Spleen (tissue), 11 donors: Measurements from ENCODE around the gene FNDC7. TPM values are rescaled to one million over a fixed set of nuclear protein-coding genes. Genes with fewer than 3 reads are reported as not detected.

ENCODE experiments used
- DNase-seq: peaks from one replicate; pipeline ENCODE4 v3.0.0-alpha.2; 2020
- H3K27ac ChIP-seq, 8 donors: fragments of 200-600 bp; sonication (generic) in 7 of 8; 1 replicate in 4 of 8; 2 replicates in 4 of 8; pipeline versions ENCODE4 v1.5.0 to v1.8.0; 2016 to 2021; ENCODE audit warnings: inconsistent platforms in 4 of 8, mild to moderate bottlenecking in 4 of 8, moderate library complexity in 1 of 8
- H3K27me3 ChIP-seq, 7 donors: fragments of 200-600 bp; sonication (generic) in 6 of 7; replicated peaks in 1 of 7; 1 replicate in 4 of 7; 2 replicates in 3 of 7; pipeline versions ENCODE4 v1.5.0 to v1.8.0; 2016 to 2021; ENCODE audit warnings: inconsistent platforms in 3 of 7, mild to moderate bottlenecking in 1 of 7
- H3K36me3 ChIP-seq, 6 donors: fragments of 200-600 bp; sonication (generic) in 5 of 6; 1 replicate in 4 of 6; 2 replicates in 2 of 6; pipeline versions ENCODE4 v1.5.0 to v1.8.0; 2016 to 2021; ENCODE audit warnings: inconsistent platforms in 2 of 6
- H3K4me1 ChIP-seq, 6 donors: fragments of 200-600 bp; sonication (generic) in 5 of 6; 1 replicate in 3 of 6; 2 replicates in 3 of 6; pipeline versions ENCODE4 v1.5.0 to v1.8.0; 2016 to 2021; ENCODE audit warnings: inconsistent platforms in 3 of 6
- H3K4me3 ChIP-seq, 8 donors: fragments of 200-600 bp; sonication (generic) in 7 of 8; 1 replicate in 4 of 8; 2 replicates in 4 of 8; pipeline versions ENCODE4 v1.5.0 to v1.8.0; 2016 to 2021; ENCODE audit warnings: inconsistent platforms in 4 of 8, mild to moderate bottlenecking in 4 of 8, moderate library complexity in 2 of 8
- H3K9me3 ChIP-seq, 8 donors: fragments of 200-600 bp; sonication (generic) in 7 of 8; 1 replicate in 4 of 8; 2 replicates in 4 of 8; pipeline versions ENCODE4 v1.5.0 to v1.8.0; 2016 to 2021; ENCODE audit warnings: inconsistent platforms in 4 of 8
- POLR2A ChIP-seq, 3 donors: fragments of 450-650 bp; IDR thresholded peaks; one replicate each; pipeline ENCODE4 v1.5.1; 2017; ENCODE audit warnings: antibody characterized with exemption in 3 of 3, mild to moderate bottlenecking in 1 of 3
- POLR2AphosphoS5 ChIP-seq, 3 donors: sonication (generic); formaldehyde crosslinking; IDR thresholded peaks; one replicate each; pipeline ENCODE4 v1.5.1; 2017; ENCODE audit warnings: antibody characterized with exemption in 3 of 3
- WGBS, 5 donors: extraction: QIAGEN DNeasy Blood & Tissue Kit in 3 of 5; methylation state at CpG; one replicate each; pipeline versions ENCODE4 v1.1.5 to v1.1.7; 2013 to 2018; 5-methylcytosine and 5-hydroxymethylcytosine counted together
- intact Hi-C: fragments of 100-400 bp; cut with DNase I; formaldehyde crosslinking; loops from one replicate; pipeline ENCODE4 v1.15.0; 2023; ENCODE audit warnings: low total_unique reads
- polyA plus RNA-seq, 3 donors: library from polyadenylated mRNA; stranded (reverse); fragments of 200-250 nt; gene quantifications; one replicate each; pipeline ENCODE4 v1.2.1, GENCODE V29; 2013
- total RNA-seq, 7 donors: library from RNA; depleted of rRNA in 3 of 7; stranded (reverse); fragments of >200 nt in 3 of 7; fragmentation: NEBNext Ultra II Directional in 4 of 7; extraction: Animal tissue kit (Norgen Biotek cat#: 25700) in 4 of 7; gene quantifications; one replicate each; pipeline versions ENCODE4 v1.1.0 to v1.2.1, GENCODE V29; 2016 to 2021
- TF ChIP-seq, protein P1 (sequence below), 11 experiments: fragments of 200-600 bp in 7 of 11; fragments of 450-650 bp in 4 of 11; sonication (generic) in 4 of 11; IDR thresholded peaks in 8 of 11; conservative IDR thresholded peaks in 3 of 11; 1 replicate in 7 of 11; 2 replicates in 4 of 11; pipeline versions ENCODE4 v1.4.0 to v1.8.0; 2016 to 2021; ENCODE audit warnings: antibody characterized with exemption in 11 of 11, inconsistent platforms in 4 of 11, mild to moderate bottlenecking in 1 of 11
- donor health status: healthy with polysubstance abuse.
- donor health status: DM: no; HTN: no; CAD: no; lungs with moderate emphysema.
- donor health status: DM: no; HTN: no; CAD: no.
- donor health status: Bipolar disorder and iron deficiency.
- donor health status: healthy.
- donor health status: DM: no; HTN: no; CAD: no.
- donor health status: DM: yes; HTN: yes; CAD: no.

The FNDC7 gene
- total and polyA plus RNA-seq, 10 donors, result 0.04 to 0.98 (median 0.37) TPM; not detected in 6

DNA sequence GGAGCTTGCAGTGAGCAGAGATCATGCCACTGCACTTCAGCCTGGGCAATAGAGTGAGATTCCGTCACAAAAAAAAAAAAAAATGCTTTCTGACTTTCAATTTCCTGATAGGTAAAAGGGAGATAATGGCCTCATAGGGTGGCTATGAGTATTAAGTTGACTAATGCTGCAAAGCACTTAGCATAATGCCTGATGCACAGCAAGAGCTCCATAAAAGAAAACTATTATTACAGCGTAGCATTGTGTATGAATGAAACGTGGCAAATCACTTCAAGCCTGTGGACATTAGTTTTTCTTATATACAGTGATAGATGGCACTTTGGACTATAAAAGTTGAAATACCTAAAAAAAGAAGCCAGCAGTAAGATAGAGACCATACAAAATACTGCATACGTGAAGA lies 16.8 kb downstream of the FNDC7 start:
- no peak for TF ChIP-seq POLR2A (IDR thresholded peaks at IDR 0.05)
- TF ChIP-seq POLR2AphosphoS5 (IDR thresholded peaks at IDR 0.05), result no peak
- no peak for DNase-seq
- Histone ChIP-seq H3K4me1 (no peaks in the 10 kb centered on the region), H3K4me3 (no peak overlapping the region), H3K27me3 (no peaks in the 10 kb centered on the region), H3K27ac (no peak overlapping the region), H3K36me3 (no peaks in the 10 kb centered on the region), H3K9me3 (no peaks in the 10 kb centered on the region)
- intact Hi-C loops, result no loop called here
- 89 to 98% (median 91%) methylated on average over 4 of the region's 4 CpGs for WGBS, 5 donors

GRCh38 chr1:108732398-108732797 lies 19.7 kb downstream of the FNDC7 start:
- intact Hi-C loops, result no loop called here
- H3K27ac ChIP-seq, result no peak overlapping the region
- no peaks in the 10 kb centered on the region for H3K36me3 ChIP-seq
- no peaks in the 10 kb centered on the region for H3K4me1 ChIP-seq
- H3K27me3 ChIP-seq, result no peaks in the 10 kb centered on the region
- DNase-seq, result no peak
- H3K4me3 ChIP-seq, result no peak overlapping the region
- H3K9me3 ChIP-seq, result no peaks in the 10 kb centered on the region
- WGBS, 5 donors, result 89 to 100% (median 96%) methylated on average over 1 of the region's 1 CpG
- no peak for TF ChIP-seq POLR2A (IDR thresholded peaks at IDR 0.05)
- no peak for TF ChIP-seq POLR2AphosphoS5 (IDR thresholded peaks at IDR 0.05)
- TF ChIP-seq, protein P1, sequence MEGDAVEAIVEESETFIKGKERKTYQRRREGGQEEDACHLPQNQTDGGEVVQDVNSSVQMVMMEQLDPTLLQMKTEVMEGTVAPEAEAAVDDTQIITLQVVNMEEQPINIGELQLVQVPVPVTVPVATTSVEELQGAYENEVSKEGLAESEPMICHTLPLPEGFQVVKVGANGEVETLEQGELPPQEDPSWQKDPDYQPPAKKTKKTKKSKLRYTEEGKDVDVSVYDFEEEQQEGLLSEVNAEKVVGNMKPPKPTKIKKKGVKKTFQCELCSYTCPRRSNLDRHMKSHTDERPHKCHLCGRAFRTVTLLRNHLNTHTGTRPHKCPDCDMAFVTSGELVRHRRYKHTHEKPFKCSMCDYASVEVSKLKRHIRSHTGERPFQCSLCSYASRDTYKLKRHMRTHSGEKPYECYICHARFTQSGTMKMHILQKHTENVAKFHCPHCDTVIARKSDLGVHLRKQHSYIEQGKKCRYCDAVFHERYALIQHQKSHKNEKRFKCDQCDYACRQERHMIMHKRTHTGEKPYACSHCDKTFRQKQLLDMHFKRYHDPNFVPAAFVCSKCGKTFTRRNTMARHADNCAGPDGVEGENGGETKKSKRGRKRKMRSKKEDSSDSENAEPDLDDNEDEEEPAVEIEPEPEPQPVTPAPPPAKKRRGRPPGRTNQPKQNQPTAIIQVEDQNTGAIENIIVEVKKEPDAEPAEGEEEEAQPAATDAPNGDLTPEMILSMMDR (IDR thresholded peaks at IDR 0.05 in 8 of 11, conservative IDR thresholded peaks at IDR 0.05 in 3 of 11), result no peak

- no peak for DNase-seq
- H3K9me3 ChIP-seq, result no peaks in the 10 kb centered on the region
- WGBS, 5 donors, result 92 to 100% (median 94%) methylated on average over 1 of the region's 1 CpG
- no peak overlapping the region for H3K27ac ChIP-seq
- TF ChIP-seq POLR2AphosphoS5 (IDR thresholded peaks at IDR 0.05), result no peak
- no peak for TF ChIP-seq POLR2A (IDR thresholded peaks at IDR 0.05)
- TF ChIP-seq, protein P1 (IDR thresholded peaks at IDR 0.05 in 8 of 11, conservative IDR thresholded peaks at IDR 0.05 in 3 of 11), result no peak
- H3K36me3 ChIP-seq, result no peaks in the 10 kb centered on the region
- H3K27me3 ChIP-seq, result no peaks in the 10 kb centered on the region
- intact Hi-C loops, result no loop called here
- no peaks in the 10 kb centered on the region for H3K4me1 ChIP-seq
- no peak overlapping the region for H3K4me3 ChIP-seq
Measured at GRCh38 chr1:108734171-108734865, 21.6 kb downstream of the FNDC7 start.

DNA sequence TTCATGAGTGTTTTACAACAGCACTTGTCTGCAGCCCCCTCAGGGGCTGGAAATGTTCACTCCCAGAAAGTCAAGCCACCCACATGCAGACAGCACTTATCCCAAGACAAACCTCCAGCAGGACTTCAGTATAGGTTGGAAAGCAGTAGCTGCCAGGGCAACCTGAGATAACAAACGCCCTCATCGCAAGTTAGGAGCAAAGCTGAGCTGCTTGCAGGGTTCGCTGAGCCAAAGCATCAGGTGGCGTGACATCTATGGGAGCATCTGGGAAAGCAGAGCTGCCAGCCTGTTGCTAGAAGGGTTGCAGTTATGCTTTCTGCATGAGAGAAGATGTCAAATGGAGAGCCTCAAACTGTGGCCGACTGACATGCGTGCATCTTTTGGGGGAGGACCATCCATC lies 29.5 kb downstream of the FNDC7 start:
- Histone ChIP-seq H3K36me3 (no peaks in the 10 kb centered on the region), H3K27ac (no peak overlapping the region), H3K9me3 (no peaks in the 10 kb centered on the region), H3K27me3 (no peaks in the 10 kb centered on the region), H3K4me1 (peaks cover 0 to 7% (median 4%) of the 10 kb centered on the region in 6 donors), H3K4me3 (no peak overlapping the region)
- intact Hi-C loops, result loop anchor here (10.0 kb wide), 1 partner anchor 47 kb away; the partner anchor contains the start of gene PRPF38B
- DNase-seq, result no peak
- 88 to 99% (median 91%) methylated on average over 6 of the region's 6 CpGs for WGBS, 5 donors
- no peak for TF ChIP-seq POLR2A (IDR thresholded peaks at IDR 0.05)
- TF ChIP-seq POLR2AphosphoS5 (IDR thresholded peaks at IDR 0.05), result no peak
- TF ChIP-seq, protein P1 (IDR thresholded peaks at IDR 0.05 in 8 of 11, conservative IDR thresholded peaks at IDR 0.05 in 3 of 11), result no peak
